Vagina (tissue), 2 donors: Measurements from ENCODE around the gene NEB. TPM values are rescaled to one million over a fixed set of nuclear protein-coding genes. Genes with fewer than 3 reads are reported as not detected.

Experiments
- DNase-seq, 2 donors: peaks; one replicate each; pipeline ENCODE4 v3.0.0-alpha.2; 2017; ENCODE audit errors: extremely low spot score in 2 of 2
- H3K27ac ChIP-seq: fragments of 200-600 bp; sonication (generic); one replicate; pipeline ENCODE4 v1.5.1; 2019
- H3K27me3 ChIP-seq: fragments of 200-600 bp; sonication (generic); one replicate; pipeline ENCODE4 v1.5.1; 2019
- H3K36me3 ChIP-seq, 2 donors: fragments of 200-600 bp; sonication (generic); one replicate each; pipeline ENCODE4 v1.5.1; 2017 to 2019
- H3K4me1 ChIP-seq: fragments of 200-600 bp; sonication (generic); one replicate; pipeline ENCODE4 v1.5.1; 2019
- H3K4me3 ChIP-seq, 2 donors: fragments of 200-600 bp; sonication (generic); 1 replicate in 1 of 2; 2 replicates in 1 of 2; pipeline ENCODE4 v1.5.1; 2016 to 2019
- H3K9me3 ChIP-seq: fragments of 200-600 bp; sonication (generic); one replicate; pipeline ENCODE4 v1.5.1; 2019
- CTCF ChIP-seq, 3 experiments: fragments of 450-650 bp in 2 of 3; fragments of 200-600 bp in 1 of 3; sonication (generic) in 1 of 3; IDR thresholded peaks; one replicate each; pipeline ENCODE4 v1.5.1; 2017 to 2019; ENCODE audit warnings: antibody characterized with exemption in 3 of 3, mild to moderate bottlenecking in 2 of 3, moderate library complexity in 2 of 3
- POLR2A ChIP-seq, 2 donors: fragments of 450-650 bp; IDR thresholded peaks; one replicate each; pipeline ENCODE4 v1.6.1; 2017; ENCODE audit warnings: antibody characterized with exemption in 2 of 2, mild to moderate bottlenecking in 2 of 2, moderate library complexity in 2 of 2
- POLR2AphosphoS5 ChIP-seq, 2 donors: sonication (generic); formaldehyde crosslinking; IDR thresholded peaks; one replicate each; pipeline ENCODE4 v1.9.0; 2017; ENCODE audit warnings: antibody characterized with exemption in 2 of 2, mild to moderate bottlenecking in 2 of 2, low read depth in 1 of 2; ENCODE audit not compliant: insufficient read depth in 1 of 2
- intact Hi-C: fragments of 100-400 bp; cut with DNase I; formaldehyde crosslinking; loops from one replicate; pipeline ENCODE4 v1.15.1; 2023
- total RNA-seq: library from RNA; depleted of rRNA; stranded (reverse); fragments of >200 nt; gene quantifications from one replicate; pipeline ENCODE4 v1.2.3, GENCODE V29; 2016

NEB gene
- total RNA-seq, 1 donor from 2014 or later, result 0.98 TPM

DNA sequence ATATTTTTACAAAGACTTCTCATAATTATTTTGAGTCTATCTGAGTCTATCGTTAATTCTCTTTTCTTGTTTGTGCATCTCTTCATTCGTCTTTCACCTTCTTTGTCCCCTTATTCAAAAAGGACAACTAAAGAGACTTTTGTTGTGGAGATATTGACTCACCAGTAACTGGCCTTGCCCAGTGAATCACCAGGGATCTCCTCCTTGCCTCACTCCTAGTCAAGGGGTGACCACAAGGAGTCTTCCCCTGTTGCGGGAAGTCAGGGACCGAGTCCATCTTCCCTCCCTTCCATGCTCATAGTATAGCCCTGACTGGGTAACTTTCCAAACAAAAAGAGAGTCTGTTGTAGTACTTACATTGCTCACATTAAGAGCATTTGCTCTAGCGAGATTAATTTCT is 158.9 kb downstream of the NEB start:
- intact Hi-C loops, result no loop called here
- Histone ChIP-seq H3K4me3 (no peak overlapping the region), H3K27me3 (no peaks in the 10 kb centered on the region), H3K36me3 (no peaks in the 10 kb centered on the region), H3K9me3 (no peaks in the 10 kb centered on the region), H3K27ac (no peak overlapping the region), H3K4me1 (no peaks in the 10 kb centered on the region)
- DNase-seq, result no peak
- TF ChIP-seq POLR2A (IDR thresholded peaks at IDR 0.05) (no peak), POLR2AphosphoS5 (IDR thresholded peaks at IDR 0.05; ENCODE audit: insufficient read depth in 1 of 2, low read depth in 1 of 2) (no peak), CTCF (IDR thresholded peaks at IDR 0.05) (no peak)

DNA sequence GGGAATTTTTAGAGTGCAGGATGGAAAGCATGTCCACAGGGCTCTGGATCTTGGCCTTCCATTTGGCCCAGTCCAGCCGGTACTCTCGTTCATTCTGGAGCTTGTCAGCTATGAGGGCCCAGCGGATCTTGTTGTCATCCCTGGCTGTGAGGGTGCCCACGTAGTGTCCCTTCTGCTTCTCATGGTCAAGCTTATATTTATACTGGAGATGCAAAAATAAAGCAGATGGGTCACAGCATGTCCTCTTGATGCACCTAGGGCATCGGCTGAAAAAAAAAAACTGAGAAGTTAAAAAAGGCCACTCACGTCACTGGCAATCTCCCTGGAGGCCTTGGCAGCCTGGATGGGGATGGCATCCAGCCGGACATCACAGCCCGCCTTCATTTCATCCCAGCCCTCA is 164.1 kb downstream of the NEB start:
- no peak overlapping the region for H3K4me3 ChIP-seq
- DNase-seq, result no peak
- intact Hi-C loops, result no loop called here
- no peaks in the 10 kb centered on the region for H3K27me3 ChIP-seq
- H3K36me3 ChIP-seq, result no peaks in the 10 kb centered on the region
- no peaks in the 10 kb centered on the region for H3K9me3 ChIP-seq
- no peaks in the 10 kb centered on the region for H3K4me1 ChIP-seq
- TF ChIP-seq CTCF (IDR thresholded peaks at IDR 0.05), result no peak
- TF ChIP-seq POLR2AphosphoS5 (IDR thresholded peaks at IDR 0.05; ENCODE audit: insufficient read depth in 1 of 2, low read depth in 1 of 2), result no peak
- TF ChIP-seq POLR2A (IDR thresholded peaks at IDR 0.05), result no peak
- no peak overlapping the region for H3K27ac ChIP-seq

- no peaks in the 10 kb centered on the region for H3K36me3 ChIP-seq
- no peak for TF ChIP-seq POLR2A (IDR thresholded peaks at IDR 0.05)
- TF ChIP-seq CTCF (IDR thresholded peaks at IDR 0.05), result no peak
- TF ChIP-seq POLR2AphosphoS5 (IDR thresholded peaks at IDR 0.05; ENCODE audit: insufficient read depth in 1 of 2, low read depth in 1 of 2), result no peak
- H3K27ac ChIP-seq, result no peak overlapping the region
- H3K4me1 ChIP-seq, result no peaks in the 10 kb centered on the region
- DNase-seq, result no peak
- intact Hi-C loops, result no loop called here
- no peaks in the 10 kb centered on the region for H3K27me3 ChIP-seq
- H3K9me3 ChIP-seq, result no peaks in the 10 kb centered on the region
- H3K4me3 ChIP-seq, result no peak overlapping the region
Observed at GRCh38 chr2:151569167-151569566, 165.1 kb downstream of the NEB start.

DNA sequence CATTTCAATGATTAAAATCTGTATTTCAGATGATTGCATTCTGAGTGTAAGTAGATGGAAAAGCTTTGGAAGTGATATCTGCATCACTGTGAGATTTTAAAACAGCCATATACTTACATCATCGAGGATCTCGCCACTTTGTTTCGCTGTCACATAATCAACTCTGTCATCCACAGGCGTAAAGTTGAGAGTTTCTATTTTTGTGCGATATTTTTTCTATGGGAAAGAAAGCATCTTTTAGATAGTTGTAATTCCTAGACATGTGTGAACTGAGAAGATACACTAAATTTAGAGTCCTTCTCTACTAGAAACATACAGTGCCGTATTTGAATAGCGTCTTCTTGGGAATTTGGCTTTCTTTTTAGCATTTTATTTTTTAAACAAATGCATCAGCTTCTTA is 165.8 kb downstream of the NEB start:
- intact Hi-C loops, result no loop called here

GRCh38 chr2:151567006-151567405 is 167.3 kb downstream of the NEB start:
- DNase-seq, result no peak
- no peak overlapping the region for H3K4me3 ChIP-seq
- H3K36me3 ChIP-seq, result no peaks in the 10 kb centered on the region
- H3K9me3 ChIP-seq, result no peaks in the 10 kb centered on the region
- no peaks in the 10 kb centered on the region for H3K27me3 ChIP-seq
- no peak overlapping the region for H3K27ac ChIP-seq
- no peaks in the 10 kb centered on the region for H3K4me1 ChIP-seq
- TF ChIP-seq POLR2A (IDR thresholded peaks at IDR 0.05) (no peak), POLR2AphosphoS5 (IDR thresholded peaks at IDR 0.05; ENCODE audit: insufficient read depth in 1 of 2, low read depth in 1 of 2) (no peak), CTCF (IDR thresholded peaks at IDR 0.05) (no peak)
- intact Hi-C loops, result no loop called here

More for the DNA sequence above, 165.8 kb downstream of the NEB start:
- Histone ChIP-seq H3K27ac (no peak overlapping the region), H3K4me1 (no peaks in the 10 kb centered on the region), H3K27me3 (no peaks in the 10 kb centered on the region), H3K36me3 (no peaks in the 10 kb centered on the region), H3K9me3 (no peaks in the 10 kb centered on the region), H3K4me3 (no peak overlapping the region)
- no peak for TF ChIP-seq POLR2A (IDR thresholded peaks at IDR 0.05)
- no peak for TF ChIP-seq POLR2AphosphoS5 (IDR thresholded peaks at IDR 0.05; ENCODE audit: insufficient read depth in 1 of 2, low read depth in 1 of 2)
- TF ChIP-seq CTCF (IDR thresholded peaks at IDR 0.05), result no peak
- no peak for DNase-seq
